Tibial nerve (tissue), 4 donors: ENCODE data around the gene LACTBL1. TPM values are rescaled to one million over a fixed set of nuclear protein-coding genes. Genes with fewer than 3 reads are reported as not detected.

Experiments
- DNase-seq, 2 donors: peaks; one replicate each; pipeline ENCODE4 v3.0.0-alpha.2; 2019; ENCODE audit warnings: low spot score in 2 of 2
- H3K27ac ChIP-seq, 4 donors: fragments of 200-600 bp; sonication (generic) in 3 of 4; one replicate each; pipeline ENCODE4 v1.5.1; 2017 to 2019; ENCODE audit warnings: mild to moderate bottlenecking in 1 of 4
- H3K27me3 ChIP-seq, 2 donors: fragments of 200-600 bp; sonication (generic) in 1 of 2; one replicate each; pipeline versions ENCODE4 v1.5.1 to v1.6.0; 2017 to 2019
- H3K36me3 ChIP-seq, 3 donors: fragments of 200-600 bp; sonication (generic); one replicate each; pipeline ENCODE4 v1.5.1; 2018 to 2019
- H3K4me1 ChIP-seq, 4 donors: fragments of 200-600 bp; sonication (generic) in 3 of 4; one replicate each; pipeline ENCODE4 v1.5.1; 2017 to 2019
- H3K4me3 ChIP-seq, 4 donors: fragments of 200-600 bp; sonication (generic) in 3 of 4; one replicate each; pipeline ENCODE4 v1.5.1; 2017 to 2019; ENCODE audit warnings: mild to moderate bottlenecking in 1 of 4, moderate library complexity in 1 of 4
- H3K9me3 ChIP-seq, 4 donors: fragments of 200-600 bp; sonication (generic) in 3 of 4; one replicate each; pipeline ENCODE4 v1.5.1; 2017 to 2019
- CTCF ChIP-seq, 5 experiments: fragments of 200-600 bp in 3 of 5; fragments of 450-650 bp in 2 of 5; sonication (generic) in 3 of 5; IDR thresholded peaks; one replicate each; pipeline ENCODE4 v1.5.1; 2016 to 2019; ENCODE audit warnings: antibody characterized with exemption in 5 of 5, mild to moderate bottlenecking in 3 of 5, moderate library complexity in 2 of 5
- EP300 ChIP-seq, 2 donors: sonication (generic); formaldehyde crosslinking; IDR thresholded peaks; one replicate each; pipeline ENCODE4 v1.6.1; 2017; ENCODE audit warnings: antibody characterized with exemption in 2 of 2, mild to moderate bottlenecking in 1 of 2
- POLR2A ChIP-seq, 2 donors: fragments of 450-650 bp; IDR thresholded peaks; one replicate each; pipeline ENCODE4 v1.6.1; 2017; ENCODE audit warnings: antibody characterized with exemption in 2 of 2, mild to moderate bottlenecking in 2 of 2, moderate library complexity in 2 of 2
- WGBS, 2 donors: methylation state at CpG; one replicate each; pipeline ENCODE4 v1.1.5; 2018; 5-methylcytosine and 5-hydroxymethylcytosine counted together
- total RNA-seq, 4 donors: library from RNA; depleted of rRNA; stranded (reverse); fragments of >200 nt; gene quantifications; one replicate each; pipeline ENCODE4 v1.1.0, GENCODE V29; 2016

Gene LACTBL1
- total RNA-seq, 4 donors from 2014 or later: not detected

- 92 to 100% methylated on average over 1 of the region's 1 CpG for WGBS, 2 donors
- Histone ChIP-seq H3K4me1 (no peaks in the 10 kb centered on the region), H3K27ac (peak overlapping the region in 1 of 4 donors; percentile 31), H3K4me3 (no peak overlapping the region), H3K27me3 (peaks cover 0 to 7% of the 10 kb centered on the region in 2 donors), H3K9me3 (no peaks in the 10 kb centered on the region), H3K36me3 (no peaks in the 10 kb centered on the region)
- no peak for DNase-seq
- TF ChIP-seq CTCF (IDR thresholded peaks at IDR 0.05) (no peak), EP300 (IDR thresholded peaks at IDR 0.05) (no peak), POLR2A (IDR thresholded peaks at IDR 0.05) (no peak)
Measured at GRCh38 chr1:22922640-22923039, 50.0 kb downstream of the LACTBL1 start.

- Histone ChIP-seq H3K4me1 (no peaks in the 10 kb centered on the region), H3K27ac (peak overlapping the region in 1 of 4 donors; percentile 31), H3K27me3 (peaks cover 0 to 7% of the 10 kb centered on the region in 2 donors), H3K9me3 (no peaks in the 10 kb centered on the region), H3K4me3 (no peak overlapping the region), H3K36me3 (no peaks in the 10 kb centered on the region)
- no peak for DNase-seq
- WGBS, 2 donors: 40 to 51% methylated on average over 8 of the region's 8 CpGs
- no peak for TF ChIP-seq POLR2A (IDR thresholded peaks at IDR 0.05)
- peak in 1 of 2 donors; percentile 27 for TF ChIP-seq EP300 (IDR thresholded peaks at IDR 0.05)
Measured at GRCh38 chr1:22921452-22922126, 51.1 kb downstream of the LACTBL1 start.

GRCh38 chr1:22920734-22921451 is 51.8 kb downstream of the LACTBL1 start:
- Histone ChIP-seq H3K27ac (no peak overlapping the region), H3K9me3 (no peaks in the 10 kb centered on the region), H3K36me3 (no peaks in the 10 kb centered on the region), H3K4me3 (no peak overlapping the region), H3K27me3 (peaks cover 0 to 5% of the 10 kb centered on the region in 2 donors), H3K4me1 (no peaks in the 10 kb centered on the region)
- WGBS, 2 donors: 64 to 67% methylated on average over 8 of the region's 8 CpGs
- no peak for DNase-seq
- TF ChIP-seq POLR2A (IDR thresholded peaks at IDR 0.05) (no peak), CTCF (IDR thresholded peaks at IDR 0.05) (no peak), EP300 (IDR thresholded peaks at IDR 0.05) (no peak)

GRCh38 chr1:22920026-22920733 is 52.5 kb downstream of the LACTBL1 start:
- no peaks in the 10 kb centered on the region for H3K9me3 ChIP-seq
- no peaks in the 10 kb centered on the region for H3K4me1 ChIP-seq
- WGBS, 2 donors: 68 to 72% methylated on average over 6 of the region's 6 CpGs
- TF ChIP-seq POLR2A (IDR thresholded peaks at IDR 0.05): no peak
- TF ChIP-seq CTCF (IDR thresholded peaks at IDR 0.05): no peak
- no peak for TF ChIP-seq EP300 (IDR thresholded peaks at IDR 0.05)
- H3K4me3 ChIP-seq: no peak overlapping the region
- no peak for DNase-seq
- H3K36me3 ChIP-seq: no peaks in the 10 kb centered on the region
- H3K27ac ChIP-seq: no peak overlapping the region
- H3K27me3 ChIP-seq: no peaks in the 10 kb centered on the region

- Histone ChIP-seq H3K36me3 (no peaks in the 10 kb centered on the region), H3K27ac (no peak overlapping the region), H3K4me1 (no peaks in the 10 kb centered on the region), H3K9me3 (no peaks in the 10 kb centered on the region), H3K4me3 (no peak overlapping the region), H3K27me3 (no peaks in the 10 kb centered on the region)
- WGBS, 2 donors: 55 to 64% methylated on average over 8 of the region's 8 CpGs
- TF ChIP-seq POLR2A (IDR thresholded peaks at IDR 0.05) (no peak), CTCF (IDR thresholded peaks at IDR 0.05) (no peak), EP300 (IDR thresholded peaks at IDR 0.05) (no peak)
- DNase-seq: no peak
Measured at GRCh38 chr1:22919341-22920025, 53.2 kb downstream of the LACTBL1 start.
